LoVo (cell line): Measurements from ENCODE around the gene ZFAND4.
"Not testable (repeated sequence)": the region's sequence is repeated elsewhere in the genome, so short reads cannot be mapped to it uniquely, and the experiment has no call there.

Source experiments
- DNase-seq: peaks from one replicate; pipeline ENCODE4 v3.0.0-alpha.2; 2016; ENCODE audit warnings: low spot score

Gene ZFAND4

GRCh38 chr10:45640941-45641340 is 31.6 kb downstream of the ZFAND4 start:
- DNase-seq = no peak

- DNase-seq = no peak
Observed at GRCh38 chr10:45640049-45640448, 32.5 kb downstream of the ZFAND4 start.

GRCh38 chr10:45627412-45628048 is 45.0 kb downstream of the ZFAND4 start:
- DNase-seq = no peak

GRCh38 chr10:45625879-45626278 is 46.7 kb downstream of the ZFAND4 start:
- no peak for DNase-seq

- no peak for DNase-seq
Observed at GRCh38 chr10:45624724-45625123, 47.8 kb downstream of the ZFAND4 start.

GRCh38 chr10:45614869-45615268 is 57.7 kb downstream of the ZFAND4 start:
- DNase-seq = no peak

GRCh38 chr10:45612741-45613140 is 59.8 kb downstream of the ZFAND4 start:
- no peak for DNase-seq

GRCh38 chr10:45608052-45608451 is 64.5 kb downstream of the ZFAND4 start:
- no peak for DNase-seq

- DNase-seq = no peak
Observed at GRCh38 chr10:45607276-45607675, 65.3 kb downstream of the ZFAND4 start.

- no peak for DNase-seq
Observed at GRCh38 chr10:45602836-45603235, 69.7 kb downstream of the ZFAND4 start.

- no peak for DNase-seq
Observed at GRCh38 chr10:45602082-45602730, 70.4 kb downstream of the ZFAND4 start.

GRCh38 chr10:45601254-45601930 is 71.2 kb downstream of the ZFAND4 start:
- not testable (repeated sequence) for DNase-seq

GRCh38 chr10:45600337-45601253 is 72.0 kb downstream of the ZFAND4 start:
- not testable (repeated sequence) for DNase-seq

- DNase-seq = no peak
Observed at GRCh38 chr10:45599646-45600045, 72.9 kb downstream of the ZFAND4 start.

- DNase-seq = no peak
Observed at GRCh38 chr10:45599021-45599603, 73.5 kb downstream of the ZFAND4 start.

- no peak for DNase-seq
Observed at GRCh38 chr10:45596526-45596925, 76.0 kb downstream of the ZFAND4 start.

GRCh38 chr10:45594276-45595157 is 78.1 kb downstream of the ZFAND4 start:
- peak; percentile 93 for DNase-seq

GRCh38 chr10:45593938-45594275 is 78.7 kb downstream of the ZFAND4 start:
- DNase-seq = no peak

- DNase-seq = no peak
Observed at GRCh38 chr10:45592926-45593325, 79.6 kb downstream of the ZFAND4 start.

- no peak for DNase-seq
Observed at GRCh38 chr10:45592432-45592831, 80.1 kb downstream of the ZFAND4 start.

- no peak for DNase-seq
Observed at GRCh38 chr10:45591280-45591679, 81.3 kb downstream of the ZFAND4 start.
